CD4-positive, alpha-beta T cell (primary cell): ENCODE results near the gene DIRAS3. TPM values are rescaled to one million over a fixed set of nuclear protein-coding genes. Genes with fewer than 3 reads are reported as not detected.

Source experiments
- total RNA-seq, 174 experiments: library from RNA in 2 of 174; stranded (reverse) in 2 of 174; gene quantifications; one replicate each; pipeline ENCODE4 v1.2.3 and lab custom pipeline; 2021 to 2026

DIRAS3 gene
- total RNA-seq, 2 experiments from 2014 or later, result not detected

Other genes with a start within 250 kb of the DIRAS3 start
- gene GNG12, start 217.2 kb downstream of the DIRAS3 start, total RNA-seq, result not detected
- gene WLS, start 181.9 kb upstream of the DIRAS3 start, total RNA-seq, result under 1 TPM; 0.22 to 0.52 TPM